Measurements from ENCODE around the gene FARSA.

GRCh38 chr19:12955996-12956395 lies 22.5 kb upstream of the FARSA start:
- TF ChIP-seq TAF1 (IDR thresholded peaks at IDR 0.05; ENCODE audit: borderline replicate concordance, insufficient read depth, low read length) (no peak), SIN3A (IDR thresholded peaks at IDR 0.05; ENCODE audit: borderline replicate concordance, insufficient read depth, low read length) (no peak), REST (IDR thresholded peaks at IDR 0.05; ENCODE audit: insufficient read depth in 1 of 2, low read depth in 2 of 2, low read length in 2 of 2) (no peak), POLR2AphosphoS5 (IDR thresholded peaks at IDR 0.05; ENCODE audit: low read depth, low read length) (no peak), FOXP2 (optimal IDR thresholded peaks at IDR 0.05; ENCODE audit: borderline replicate concordance, extremely low read depth, extremely low read length, insufficient read depth) (no peak)
